Prostate gland (tissue), 2 donors: Measurements from ENCODE around the gene MRPL44. TPM values are rescaled to one million over a fixed set of nuclear protein-coding genes. Genes with fewer than 3 reads are reported as not detected.

ENCODE experiments used
- DNase-seq: peaks from one replicate; pipeline ENCODE4 v3.0.0-alpha.2; 2019; ENCODE audit warnings: low spot score
- H3K27ac ChIP-seq, 2 donors: fragments of 200-600 bp; sonication (generic); 2 replicates each; pipeline ENCODE4 v1.5.1; 2017 to 2019
- H3K27me3 ChIP-seq: fragments of 200-600 bp; sonication (generic); replicated peaks from 2 replicates; pipeline ENCODE4 v1.5.1; 2019; ENCODE audit not compliant: insufficient read depth
- H3K36me3 ChIP-seq, 2 donors: fragments of 200-600 bp; sonication (generic); 1 replicate in 1 of 2; 2 replicates in 1 of 2; pipeline versions ENCODE4 v1.5.1 to v1.8.1; 2017 to 2019
- H3K4me1 ChIP-seq: fragments of 200-600 bp; sonication (generic); replicated peaks from 2 replicates; pipeline ENCODE4 v1.5.1; 2019
- H3K4me3 ChIP-seq, 2 donors: fragments of 200-600 bp; sonication (generic); 2 replicates each; pipeline ENCODE4 v1.5.1; 2017 to 2019
- H3K9me3 ChIP-seq: fragments of 200-600 bp; sonication (generic); 2 replicates; pipeline ENCODE4 v1.5.1; 2017
- CTCF ChIP-seq, 4 experiments: fragments of 200-600 bp in 2 of 4; fragments of 450-650 bp in 2 of 4; sonication (generic) in 2 of 4; IDR thresholded peaks; 1 replicate in 3 of 4; 2 replicates in 1 of 4; pipeline ENCODE4 v1.5.1; 2016 to 2019; ENCODE audit warnings: antibody characterized with exemption in 4 of 4, mild to moderate bottlenecking in 2 of 4, moderate library complexity in 2 of 4
- POLR2A ChIP-seq: fragments of 450-650 bp; IDR thresholded peaks from one replicate; pipeline ENCODE4 v1.6.1; 2016; ENCODE audit warnings: antibody characterized with exemption, mild to moderate bottlenecking
- POLR2AphosphoS5 ChIP-seq: sonication (generic); formaldehyde crosslinking; IDR thresholded peaks from one replicate; pipeline ENCODE4 v1.6.1; 2017; ENCODE audit warnings: antibody characterized with exemption
- WGBS: methylation state at CpG from one replicate; pipeline ENCODE4 v1.1.5; 2018; 5-methylcytosine and 5-hydroxymethylcytosine counted together
- intact Hi-C: fragments of 100-400 bp; cut with DNase I; formaldehyde crosslinking; loops from one replicate; pipeline ENCODE4 v1.14.2; 2022
- total RNA-seq, 2 donors: library from RNA; depleted of rRNA; stranded (reverse); fragments of >200 nt; gene quantifications; one replicate each; pipeline ENCODE4 v1.1.0, GENCODE V29; 2016

The MRPL44 gene
- total RNA-seq, 2 donors from 2014 or later = 33.1 to 33.5 TPM

GRCh38 chr2:224016963-224017362, 59.7 kb downstream of the MRPL44 start:
- WGBS = 60% methylated on average over 3 of the region's 3 CpGs
- no peak overlapping the region for H3K27ac ChIP-seq
- no peaks in the 10 kb centered on the region for H3K9me3 ChIP-seq
- no peak for DNase-seq
- TF ChIP-seq POLR2AphosphoS5 (no peak), POLR2A (no peak), CTCF (IDR thresholded peaks at IDR 0.05) (no peak)
- no peaks in the 10 kb centered on the region for H3K4me1 ChIP-seq
- no peaks in the 10 kb centered on the region for H3K36me3 ChIP-seq
- H3K27me3 ChIP-seq = no peaks in the 10 kb centered on the region
- H3K4me3 ChIP-seq = no peak overlapping the region
- intact Hi-C loops = no loop called here

Other genes with a start within 250 kb of the MRPL44 start
- 1 to 10 TPM; 2.7 to 7.7 TPM for gene AP1S3, start 119.9 kb upstream of the MRPL44 start, total RNA-seq
- gene WDFY1, start 12.1 kb upstream of the MRPL44 start, total RNA-seq = 10 to 100 TPM; 38.8 to 42.9 TPM
- gene SERPINE2, start 81.8 kb downstream of the MRPL44 start, total RNA-seq = 100 to 1,000 TPM in 1 of 2 donors, 1 to 10 TPM in 1; 2.4 to 158 TPM